GM12865 (cell line): ENCODE measurements around the gene SLC38A11.

Source experiments
- DNase-seq: peaks from one replicate; pipeline ENCODE4 v3.0.0; 2010; ENCODE audit warnings: low read depth
- H3K4me3 ChIP-seq: 2 replicates; pipeline ENCODE4 v1.5.1; 2011; ENCODE audit warnings: mild to moderate bottlenecking, low read depth, low read length, control low read depth
- TF ChIP-seq, protein P1 (sequence below): IDR thresholded peaks from 2 replicates; pipeline ENCODE4 v1.5.1; 2011; ENCODE audit warnings: low read length, control low read depth, low read depth, inconsistent platforms; ENCODE audit not compliant: insufficient read depth; ENCODE audit errors: missing control alignments

Gene SLC38A11

DNA sequence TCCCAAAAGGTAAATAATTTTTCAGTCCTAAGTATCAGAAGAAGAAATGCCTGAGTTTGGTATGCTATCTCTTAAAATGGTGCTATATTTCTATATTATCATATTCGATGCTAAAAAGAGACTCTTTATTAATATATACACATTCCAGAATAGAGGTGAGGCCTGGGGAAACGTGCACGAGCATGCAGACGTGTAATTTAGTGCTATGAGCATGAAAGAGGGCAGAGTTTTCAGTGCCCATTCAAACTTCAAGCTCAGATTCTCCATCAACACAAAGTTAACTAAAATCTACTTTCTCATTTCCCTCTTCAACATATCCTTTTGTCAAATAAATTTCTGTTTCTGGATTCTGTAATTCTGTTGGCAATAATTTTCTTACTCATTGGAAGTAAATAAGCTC is 108.0 kb downstream of the SLC38A11 start:
- TF ChIP-seq, protein P1, sequence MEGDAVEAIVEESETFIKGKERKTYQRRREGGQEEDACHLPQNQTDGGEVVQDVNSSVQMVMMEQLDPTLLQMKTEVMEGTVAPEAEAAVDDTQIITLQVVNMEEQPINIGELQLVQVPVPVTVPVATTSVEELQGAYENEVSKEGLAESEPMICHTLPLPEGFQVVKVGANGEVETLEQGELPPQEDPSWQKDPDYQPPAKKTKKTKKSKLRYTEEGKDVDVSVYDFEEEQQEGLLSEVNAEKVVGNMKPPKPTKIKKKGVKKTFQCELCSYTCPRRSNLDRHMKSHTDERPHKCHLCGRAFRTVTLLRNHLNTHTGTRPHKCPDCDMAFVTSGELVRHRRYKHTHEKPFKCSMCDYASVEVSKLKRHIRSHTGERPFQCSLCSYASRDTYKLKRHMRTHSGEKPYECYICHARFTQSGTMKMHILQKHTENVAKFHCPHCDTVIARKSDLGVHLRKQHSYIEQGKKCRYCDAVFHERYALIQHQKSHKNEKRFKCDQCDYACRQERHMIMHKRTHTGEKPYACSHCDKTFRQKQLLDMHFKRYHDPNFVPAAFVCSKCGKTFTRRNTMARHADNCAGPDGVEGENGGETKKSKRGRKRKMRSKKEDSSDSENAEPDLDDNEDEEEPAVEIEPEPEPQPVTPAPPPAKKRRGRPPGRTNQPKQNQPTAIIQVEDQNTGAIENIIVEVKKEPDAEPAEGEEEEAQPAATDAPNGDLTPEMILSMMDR = no peak
- DNase-seq = no peak
- H3K4me3 ChIP-seq = no peak overlapping the region

DNA sequence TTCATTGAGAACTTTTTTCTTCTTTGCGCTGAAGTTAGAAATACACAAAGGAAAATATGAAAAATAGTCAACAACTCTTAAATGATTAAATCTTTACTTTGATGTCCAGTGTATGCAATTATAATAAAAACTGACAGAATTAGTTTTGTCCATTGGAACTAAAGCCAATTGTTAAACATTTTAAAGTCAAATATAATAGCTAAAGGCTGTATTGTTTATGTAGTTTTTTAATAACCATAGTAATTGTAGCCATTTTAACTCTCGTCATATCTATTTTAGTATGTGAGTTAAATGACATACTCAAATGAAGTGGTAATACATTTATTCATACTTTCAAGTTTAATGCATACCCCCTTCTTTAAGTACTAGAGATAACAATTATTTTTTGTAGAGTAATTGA is 109.0 kb downstream of the SLC38A11 start:
- no peak for DNase-seq
- TF ChIP-seq, protein P1 = no peak
- H3K4me3 ChIP-seq = no peak overlapping the region
